Breast epithelium (tissue), 3 donors: ENCODE measurements around the gene DNAAF3.

Experiments
- CTCF ChIP-seq, 3 donors: fragments of 450-650 bp; IDR thresholded peaks; one replicate each; pipeline ENCODE4 v1.5.1; 2016 to 2017; ENCODE audit warnings: antibody characterized with exemption in 3 of 3, mild to moderate bottlenecking in 3 of 3, moderate library complexity in 3 of 3
- POLR2A ChIP-seq: fragments of 450-650 bp; IDR thresholded peaks from one replicate; pipeline ENCODE4 v1.6.1; 2016; ENCODE audit warnings: antibody characterized with exemption, mild to moderate bottlenecking, moderate library complexity

GRCh38 chr19:55181740-55182139 lies 15.3 kb upstream of the DNAAF3 start:
- TF ChIP-seq CTCF (IDR thresholded peaks at IDR 0.05) (no peak), POLR2A (no peak)
